PC-9 (cell line): Measurements from ENCODE around the gene PALM. TPM values are rescaled to one million over a fixed set of nuclear protein-coding genes. Genes with fewer than 3 reads are reported as not detected.

Experiments
- BruUV-seq: library from RNA; stranded (reverse); fragments of 400-500 nt; replicated peaks from 2 replicates; lab custom pipeline; 2021; lab: Mats Ljungman, UMichigan
- CTCF ChIA-PET: fragments of 300-600 bp; sonication (Branson Sonifier 250); formaldehyde crosslinking; loops from one replicate; lab custom pipeline; 2022; ENCODE audit warnings: antibody characterized with exemption; lab: Charles Lee
- POLR2A ChIA-PET: fragments of 300-600 bp; sonication (Branson Sonifier 250); formaldehyde crosslinking; loops from one replicate; lab custom pipeline; 2022; ENCODE audit warnings: antibody characterized with exemption; ENCODE audit not compliant: unreplicated experiment; lab: Charles Lee
- DNase-seq, 2 experiments: peaks; one replicate each; pipeline versions ENCODE4 v3.0.0 to v3.0.0-alpha.2; 2015 to 2022; ENCODE audit warnings: mixed read lengths in 1 of 2
- H2AFZ ChIP-seq: fragments of 200-600 bp; sonication (generic); 2 replicates; pipeline ENCODE4 v1.8.1; 2017; ENCODE audit warnings: antibody characterized with exemption
- H3F3A ChIP-seq: fragments of 200-600 bp; sonication (generic); 2 replicates; pipeline ENCODE4 v1.8.1; 2017; ENCODE audit warnings: antibody characterized with exemption, mild to moderate bottlenecking, low read depth; ENCODE audit not compliant: insufficient read depth
- H3K27ac ChIP-seq: fragments of 200-600 bp; sonication (generic); 2 replicates; pipeline ENCODE4 v1.6.1; 2016; ENCODE audit warnings: mixed run types
- H3K27me3 ChIP-seq: fragments of 200-600 bp; sonication (generic); 2 replicates; pipeline ENCODE4 v1.6.1; 2016; ENCODE audit warnings: low read depth, mixed run types; ENCODE audit not compliant: insufficient read depth
- H3K36me3 ChIP-seq: fragments of 200-600 bp; sonication (generic); 2 replicates; pipeline ENCODE4 v1.6.1; 2016; ENCODE audit warnings: low read depth, mixed run types
- H3K4me1 ChIP-seq: fragments of 200-600 bp; sonication (generic); replicated peaks from 2 replicates; pipeline ENCODE4 v1.6.1; 2016; ENCODE audit warnings: mixed run types; ENCODE audit not compliant: insufficient read depth
- H3K4me2 ChIP-seq: fragments of 200-600 bp; sonication (generic); 2 replicates; pipeline ENCODE4 v1.6.1; 2017; ENCODE audit warnings: mixed run types
- H3K4me3 ChIP-seq: fragments of 200-600 bp; sonication (generic); 2 replicates; pipeline ENCODE4 v1.6.1; 2016; ENCODE audit warnings: mixed run types
- H3K79me2 ChIP-seq: fragments of 200-600 bp; sonication (generic); 2 replicates; pipeline ENCODE4 v1.6.1; 2017; ENCODE audit warnings: low read depth, mixed run types
- H3K9me2 ChIP-seq: fragments of 200-600 bp; sonication (generic); 2 replicates; pipeline ENCODE4 v1.8.1; 2017; ENCODE audit warnings: mild to moderate bottlenecking; ENCODE audit not compliant: insufficient read depth
- H3K9me3 ChIP-seq: fragments of 200-600 bp; sonication (generic); 2 replicates; pipeline ENCODE4 v1.8.1; 2016; ENCODE audit warnings: low read depth; ENCODE audit not compliant: insufficient read depth
- H4K20me1 ChIP-seq: fragments of 200-600 bp; sonication (generic); 2 replicates; pipeline ENCODE4 v1.8.1; 2017; ENCODE audit not compliant: insufficient read depth
- EZH2 ChIP-seq: fragments of 200-600 bp; sonication (generic); IDR thresholded peaks from 2 replicates; pipeline ENCODE4 v1.8.0; 2017; ENCODE audit warnings: antibody characterized with exemption, low read depth
- intact Hi-C: fragments of 100-400 bp; cut with micrococcal nuclease; formaldehyde crosslinking; loops from one replicate; pipeline ENCODE4 v1.10.0; 2022; ENCODE audit not compliant: unreplicated experiment
- total RNA-seq: library from RNA; stranded (reverse); gene quantifications from 2 replicates; pipeline ENCODE4 v1.2.3, GENCODE V29; 2021
- TF ChIP-seq, protein P1 (sequence below): fragments of 200-600 bp; sonication (generic); conservative IDR thresholded peaks from 2 replicates; pipeline ENCODE4 v1.6.1; 2017; ENCODE audit warnings: mixed run types, antibody characterized with exemption, mild to moderate bottlenecking, moderate library complexity

Gene PALM
- total RNA-seq, 1 experiment from 2014 or later, result 1.8 TPM

DNA sequence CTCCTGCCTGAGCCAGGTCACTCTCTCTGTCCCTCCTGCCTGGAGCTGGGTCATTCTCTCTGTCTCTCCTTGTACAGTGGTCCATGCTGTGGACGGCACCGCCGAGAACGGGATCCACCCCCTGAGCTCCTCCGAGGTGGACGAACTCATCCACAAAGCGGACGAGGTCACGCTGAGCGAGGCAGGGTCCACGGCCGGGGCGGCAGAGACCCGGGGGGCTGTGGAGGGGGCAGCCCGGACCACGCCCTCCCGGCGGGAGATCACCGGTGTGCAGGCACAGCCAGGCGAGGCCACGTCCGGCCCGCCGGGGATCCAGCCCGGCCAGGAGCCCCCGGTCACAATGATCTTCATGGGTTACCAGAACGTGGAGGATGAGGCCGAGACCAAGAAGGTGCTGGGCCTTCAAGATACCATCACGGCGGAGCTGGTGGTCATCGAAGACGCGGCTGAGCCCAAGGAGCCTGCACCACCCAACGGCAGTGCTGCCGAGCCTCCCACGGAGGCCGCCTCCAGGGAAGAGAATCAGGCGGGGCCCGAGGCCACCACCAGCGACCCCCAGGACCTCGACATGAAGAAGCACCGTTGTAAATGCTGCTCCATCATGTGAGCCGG is 37.6 kb downstream of the PALM start:
- H3K9me3 ChIP-seq, result no peaks in the 10 kb centered on the region
- no peak overlapping the region for H3K4me2 ChIP-seq
- H4K20me1 ChIP-seq, result no peaks in the 10 kb centered on the region
- intact Hi-C loops, result no loop called here
- peaks cover 16% of the 10 kb centered on the region for H3F3A ChIP-seq
- H3K27me3 ChIP-seq, result no peaks in the 10 kb centered on the region
- ChIA-PET POLR2A (no interaction called here), CTCF (interaction anchor here (0.6 kb wide), 1 partner anchor 28 kb away, joined by 10 read pairs; no protein-coding TSS in a partner anchor)
- H3K27ac ChIP-seq, result no peak overlapping the region
- TF ChIP-seq, protein P1, sequence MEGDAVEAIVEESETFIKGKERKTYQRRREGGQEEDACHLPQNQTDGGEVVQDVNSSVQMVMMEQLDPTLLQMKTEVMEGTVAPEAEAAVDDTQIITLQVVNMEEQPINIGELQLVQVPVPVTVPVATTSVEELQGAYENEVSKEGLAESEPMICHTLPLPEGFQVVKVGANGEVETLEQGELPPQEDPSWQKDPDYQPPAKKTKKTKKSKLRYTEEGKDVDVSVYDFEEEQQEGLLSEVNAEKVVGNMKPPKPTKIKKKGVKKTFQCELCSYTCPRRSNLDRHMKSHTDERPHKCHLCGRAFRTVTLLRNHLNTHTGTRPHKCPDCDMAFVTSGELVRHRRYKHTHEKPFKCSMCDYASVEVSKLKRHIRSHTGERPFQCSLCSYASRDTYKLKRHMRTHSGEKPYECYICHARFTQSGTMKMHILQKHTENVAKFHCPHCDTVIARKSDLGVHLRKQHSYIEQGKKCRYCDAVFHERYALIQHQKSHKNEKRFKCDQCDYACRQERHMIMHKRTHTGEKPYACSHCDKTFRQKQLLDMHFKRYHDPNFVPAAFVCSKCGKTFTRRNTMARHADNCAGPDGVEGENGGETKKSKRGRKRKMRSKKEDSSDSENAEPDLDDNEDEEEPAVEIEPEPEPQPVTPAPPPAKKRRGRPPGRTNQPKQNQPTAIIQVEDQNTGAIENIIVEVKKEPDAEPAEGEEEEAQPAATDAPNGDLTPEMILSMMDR, result no peak
- no peak for TF ChIP-seq EZH2
- DNase-seq, result no peak
- no peaks in the 10 kb centered on the region for H3K9me2 ChIP-seq
- H3K4me3 ChIP-seq, result no peak overlapping the region
- no peaks in the 10 kb centered on the region for H3K36me3 ChIP-seq
- H3K4me1 ChIP-seq, result peaks cover 5% of the 10 kb centered on the region; the same call in 1 of the 2 replicates
- no peak overlapping the region for H2AFZ ChIP-seq
- no peaks in the 10 kb centered on the region; the same call in 1 of the 2 replicates for H3K79me2 ChIP-seq
- BruUV-seq, result no TSS peak

DNA sequence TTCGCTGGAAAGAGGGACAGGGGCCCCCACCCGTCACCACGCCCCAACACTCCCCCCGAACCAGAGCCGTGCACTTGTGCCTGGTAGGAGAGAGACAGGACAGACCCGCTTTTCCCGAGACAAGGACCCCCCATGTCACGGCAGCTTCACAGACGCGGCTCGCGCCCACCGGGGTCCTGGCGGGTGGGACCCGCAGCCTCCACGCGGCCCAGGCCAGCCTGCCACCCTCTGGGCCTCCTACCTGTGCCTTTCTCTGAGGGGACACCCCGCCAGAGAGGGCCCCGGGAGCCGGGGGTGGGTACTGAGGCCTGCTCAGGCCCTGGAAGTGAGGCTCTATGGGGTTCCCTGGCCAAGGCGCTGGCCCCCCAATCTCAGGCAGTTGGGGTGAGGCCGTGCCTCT is 38.2 kb downstream of the PALM start:
- Histone ChIP-seq H3K4me3 (no peak overlapping the region), H3K27ac (no peak overlapping the region), H3K27me3 (no peaks in the 10 kb centered on the region), H3K4me1 (peaks cover 5% of the 10 kb centered on the region; the same call in 1 of the 2 replicates), H3K36me3 (no peaks in the 10 kb centered on the region), H2AFZ (no peak overlapping the region), H3K4me2 (no peak overlapping the region), H3K79me2 (peaks cover 3% of the 10 kb centered on the region; the same call in 1 of the 2 replicates), H4K20me1 (no peaks in the 10 kb centered on the region), H3K9me3 (no peaks in the 10 kb centered on the region), H3F3A (peaks cover 21% of the 10 kb centered on the region), H3K9me2 (no peaks in the 10 kb centered on the region)
- CTCF ChIA-PET, result no interaction called here
- POLR2A ChIA-PET, result no interaction called here
- no TSS peak for BruUV-seq
- intact Hi-C loops, result no loop called here
- TF ChIP-seq, protein P1, result no peak
- TF ChIP-seq EZH2, result no peak
- DNase-seq, result no peak

GRCh38 chr19:747432-748273 is 38.9 kb downstream of the PALM start:
- POLR2A ChIA-PET, result no interaction called here
- no peaks in the 10 kb centered on the region for H3K9me3 ChIP-seq
- H3K79me2 ChIP-seq, result peaks cover 5% of the 10 kb centered on the region; the same call in 1 of the 2 replicates
- no peak overlapping the region for H3K4me3 ChIP-seq
- peaks cover 25% of the 10 kb centered on the region for H3F3A ChIP-seq
- no peak for DNase-seq
- intact Hi-C loops, result no loop called here
- no peaks in the 10 kb centered on the region for H4K20me1 ChIP-seq
- BruUV-seq, result no TSS peak
- CTCF ChIA-PET, result no interaction called here
- no peaks in the 10 kb centered on the region for H3K9me2 ChIP-seq
- H3K27ac ChIP-seq, result no peak overlapping the region
- no peak overlapping the region for H3K4me2 ChIP-seq
- H2AFZ ChIP-seq, result no peak overlapping the region
- H3K36me3 ChIP-seq, result no peaks in the 10 kb centered on the region
- TF ChIP-seq EZH2, result no peak
- TF ChIP-seq, protein P1, result no peak
- peaks cover 5% of the 10 kb centered on the region; the same call in 1 of the 2 replicates for H3K4me1 ChIP-seq
- H3K27me3 ChIP-seq, result no peaks in the 10 kb centered on the region
